Limb (tissue), 2 donors: ENCODE measurements around the gene UROD.

Experiments
- DNase-seq, 2 donors: peaks; one replicate each; pipeline ENCODE4 v3.0.0-alpha.2; 2016; ENCODE audit errors: extremely low spot score in 2 of 2

UROD gene

GRCh38 chr1:45008516-45008915, 3.5 kb upstream of the UROD start:
- no peak for DNase-seq

DNA sequence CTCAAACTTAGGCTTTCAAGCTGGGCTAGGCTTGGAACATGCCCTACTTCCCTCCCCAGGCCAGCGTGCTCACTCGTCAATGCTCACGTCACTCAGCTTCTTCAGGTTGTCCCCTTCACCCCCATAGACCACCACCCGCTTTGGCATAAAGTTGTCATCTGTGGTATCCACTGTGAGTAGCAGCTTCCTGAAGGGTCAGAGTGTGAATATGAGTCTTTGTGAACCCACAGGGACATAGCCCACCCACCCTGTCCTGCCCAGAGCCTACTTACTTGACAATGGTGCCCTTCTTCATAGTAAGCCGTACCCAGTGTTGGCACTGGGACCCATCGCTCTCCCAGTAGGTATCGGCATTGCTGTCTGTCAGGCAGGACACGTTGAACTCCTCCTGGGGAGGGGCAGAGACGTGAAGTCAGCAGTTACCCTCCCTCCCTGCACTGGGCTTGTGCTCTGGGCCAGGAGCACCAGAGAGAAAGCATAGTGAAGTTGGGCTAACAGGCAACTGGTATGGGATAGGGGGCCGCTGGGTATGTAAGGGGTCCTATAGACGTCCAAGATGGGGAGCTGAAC, 2.7 kb upstream of the UROD start:
- no peak for DNase-seq

- DNase-seq, result no peak
These were observed 1.8 kb upstream of the UROD start for GRCh38 chr1:45009956-45010854.

- DNase-seq, result peak; percentile 82 to 83
These were observed 921 bp upstream of the UROD start, which contains the start of gene HECTD3 for GRCh38 chr1:45010855-45011811. Gene HECTD3 (minus strand): TSS chr1:45011324. CDS start chr1:45011257, 67 bp downstream.

- DNase-seq, result peak; percentile 34 to 76
These were observed 705 bp downstream of the UROD start for GRCh38 chr1:45012639-45013278.

DNA sequence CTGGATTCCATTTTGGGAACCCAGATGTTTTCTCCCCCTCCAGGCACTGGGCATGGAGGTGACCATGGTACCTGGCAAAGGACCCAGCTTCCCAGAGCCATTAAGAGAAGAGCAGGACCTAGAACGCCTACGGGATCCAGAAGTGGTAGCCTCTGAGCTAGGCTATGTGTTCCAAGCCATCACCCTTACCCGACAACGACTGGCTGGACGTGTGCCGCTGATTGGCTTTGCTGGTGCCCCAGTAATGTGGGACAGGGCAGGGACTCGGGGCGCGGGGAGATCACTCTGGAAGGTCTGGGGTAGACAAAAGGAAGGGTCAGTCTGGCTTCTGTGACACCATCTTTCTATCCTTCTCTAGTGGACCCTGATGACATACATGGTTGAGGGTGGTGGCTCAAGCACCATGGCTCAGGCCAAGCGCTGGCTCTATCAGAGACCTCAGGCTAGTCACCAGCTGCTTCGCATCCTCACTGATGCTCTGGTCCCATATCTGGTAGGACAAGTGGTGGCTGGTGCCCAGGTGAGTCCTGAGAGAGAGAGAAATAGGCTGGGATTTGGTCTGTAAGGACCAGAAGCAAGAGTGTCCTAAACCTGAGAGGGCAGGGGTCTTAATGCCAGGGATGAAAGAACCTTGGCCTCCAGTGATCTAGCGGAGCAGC, 1.6 kb downstream of the UROD start:
- DNase-seq, result no peak

GRCh38 chr1:45014321-45015028, 2.4 kb downstream of the UROD start:
- DNase-seq, result peak; percentile 86 to 88

DNA sequence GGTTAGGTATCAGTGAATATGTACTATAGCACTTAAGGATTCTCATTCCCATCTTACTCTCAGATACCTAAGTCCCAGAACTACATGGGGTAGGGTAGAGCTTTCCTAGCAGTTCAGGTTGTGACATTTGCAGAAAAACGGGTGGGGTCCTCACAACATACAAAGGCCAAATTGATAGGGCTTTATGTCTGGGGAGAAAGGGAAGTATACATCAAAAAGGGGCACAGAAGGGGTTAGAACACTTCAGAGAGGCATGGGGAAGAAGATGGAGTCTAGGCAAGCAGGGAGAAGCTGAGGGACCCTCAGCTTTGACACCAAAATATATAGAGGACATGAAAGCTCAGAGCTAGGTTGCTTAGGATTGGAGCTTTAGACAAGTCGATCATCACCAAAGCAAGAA, 3.6 kb downstream of the UROD start:
- no peak for DNase-seq

DNA sequence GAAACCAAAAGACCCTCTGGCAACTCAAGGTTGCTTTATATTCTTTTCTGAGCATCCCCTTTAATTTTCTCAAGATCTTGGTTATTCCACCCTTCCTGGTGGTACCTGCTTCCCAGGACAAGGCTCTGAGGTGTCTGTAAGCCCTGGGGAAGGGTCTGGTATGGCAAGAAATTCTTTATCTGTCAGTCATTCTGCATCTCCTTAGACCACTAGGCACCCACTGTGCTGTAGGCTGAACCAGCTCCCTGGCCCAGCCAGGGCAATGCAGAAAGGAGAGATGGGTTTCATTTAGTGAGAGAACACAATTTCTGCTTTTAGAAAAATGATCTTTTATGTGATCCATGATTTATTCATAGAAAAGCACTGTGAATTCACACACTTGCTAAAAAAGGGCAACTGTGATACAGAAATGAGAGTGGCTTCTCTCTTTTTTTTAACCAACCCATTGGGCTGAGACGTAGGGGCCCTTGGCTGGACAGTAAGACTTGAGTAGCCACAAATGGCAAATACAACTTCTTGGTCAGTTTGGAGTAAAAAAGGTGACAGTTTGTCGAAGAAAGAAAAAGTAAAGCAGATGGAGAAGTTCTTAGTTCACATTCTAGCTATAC, 4.1 kb downstream of the UROD start:
- DNase-seq, result no peak

- no peak for DNase-seq
These were observed 4.7 kb downstream of the UROD start for GRCh38 chr1:45016767-45017166.

DNA sequence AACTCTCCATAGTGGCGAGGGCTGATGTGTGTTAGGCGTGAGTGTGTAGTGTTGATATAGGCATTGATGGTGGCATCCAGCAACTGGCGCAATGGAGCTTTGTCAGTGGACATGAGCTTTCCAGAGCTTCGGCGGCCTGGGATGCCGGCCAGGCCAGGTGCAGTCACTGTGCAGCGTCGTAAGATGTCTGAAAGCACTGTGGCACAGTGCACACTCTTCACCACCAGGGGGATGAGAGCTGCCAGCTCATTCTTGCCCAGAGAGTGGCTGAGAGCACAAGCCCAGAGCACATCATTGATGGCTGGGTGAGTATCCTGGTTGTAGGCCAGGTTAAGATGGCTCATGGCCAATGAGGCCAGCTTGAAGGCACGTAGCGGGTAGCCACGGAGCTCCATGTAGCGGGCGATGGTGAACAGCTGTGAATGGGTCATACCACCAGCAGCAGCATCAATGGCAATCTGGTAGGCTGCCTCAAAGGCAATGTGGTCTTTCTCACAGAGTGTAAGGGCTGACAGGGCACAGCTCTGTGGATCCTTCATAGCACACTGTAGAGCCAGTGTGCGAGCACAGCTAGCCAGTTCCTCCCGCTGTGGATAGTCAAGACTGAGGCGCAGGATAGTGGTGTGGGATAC, 6.7 kb downstream of the UROD start:
- peak in 1 of 2 donors; percentile 47 for DNase-seq

DNA sequence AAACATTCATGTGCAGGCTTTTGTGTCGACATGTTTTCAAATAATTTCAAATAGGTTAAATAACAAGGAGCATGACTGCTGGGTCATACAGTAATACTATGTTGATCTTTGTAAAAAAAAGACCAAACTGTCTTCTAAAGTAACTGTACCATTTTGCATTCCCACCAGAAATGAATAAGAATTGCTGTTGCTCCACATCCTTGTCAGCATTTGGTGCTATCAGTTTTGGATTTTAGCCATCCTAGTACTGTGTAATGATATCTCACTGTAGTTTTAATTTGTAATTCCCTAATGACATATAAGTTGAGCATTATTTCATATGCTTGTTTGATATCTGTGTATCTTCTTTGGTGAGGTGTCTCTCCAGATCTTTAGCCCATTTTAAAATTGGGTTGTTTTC, 11.6 kb downstream of the UROD start:
- no peak for DNase-seq

DNA sequence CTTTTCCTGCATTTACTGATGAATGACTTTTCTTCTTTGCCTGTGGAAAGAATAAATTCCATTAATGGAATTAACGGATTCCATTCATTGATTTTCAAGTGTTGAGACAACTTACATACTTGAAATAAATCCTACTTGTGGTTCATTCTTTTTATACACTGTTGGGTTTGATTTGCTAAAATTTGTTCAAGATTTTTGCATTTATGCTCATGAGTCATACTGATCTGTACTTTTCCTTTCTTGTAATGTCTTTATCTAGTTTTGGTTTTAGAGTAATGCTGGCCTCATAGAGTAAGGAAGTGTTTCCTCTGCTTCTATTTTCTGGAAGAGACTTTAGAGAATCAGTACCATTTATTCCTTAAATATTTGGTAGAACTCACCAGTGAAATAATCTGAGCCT, 14.4 kb downstream of the UROD start:
- DNase-seq, result no peak

DNA sequence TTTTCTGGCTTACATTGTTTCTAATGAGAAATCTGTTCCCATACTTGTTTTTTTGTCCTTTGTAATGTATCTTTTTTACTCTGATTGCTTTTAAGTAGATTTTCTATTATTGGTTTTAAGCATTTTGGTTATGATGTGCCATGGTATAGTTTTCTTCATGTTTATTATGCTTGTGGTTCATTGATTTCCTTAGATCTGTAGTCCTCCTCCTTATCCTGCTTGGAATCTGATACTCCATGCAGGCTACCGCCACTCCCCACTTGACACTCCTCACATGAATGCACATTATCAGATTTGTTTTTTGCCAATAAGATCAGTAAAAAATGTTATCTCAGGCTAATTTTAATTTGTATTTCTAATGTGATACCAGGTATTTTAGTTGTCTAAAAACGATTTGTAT, 20.8 kb downstream of the UROD start:
- no peak for DNase-seq

- no peak for DNase-seq
These were observed 21.3 kb downstream of the UROD start for GRCh38 chr1:45033356-45033755.

- no peak for DNase-seq
These were observed 23.7 kb downstream of the UROD start for GRCh38 chr1:45035631-45036301.

DNA sequence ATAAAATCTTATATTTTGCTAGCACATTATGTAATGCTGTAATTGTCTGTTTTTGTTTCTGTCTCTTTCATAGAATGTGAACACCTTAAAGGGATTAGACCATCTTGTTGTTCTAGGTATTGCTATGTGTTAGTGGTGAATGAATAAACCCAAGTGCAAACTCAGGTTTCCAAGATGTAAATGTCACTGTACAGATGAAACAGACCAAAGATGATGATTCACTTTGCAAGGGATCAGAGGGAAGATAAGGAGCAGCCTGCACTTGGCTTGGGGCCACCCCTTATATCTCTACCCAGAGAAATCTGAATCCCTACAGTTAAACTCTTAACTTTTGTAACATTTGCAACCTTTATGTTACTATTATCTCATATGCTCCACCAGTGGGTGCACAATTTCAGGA, 25.4 kb downstream of the UROD start:
- no peak for DNase-seq

GRCh38 chr1:45038240-45038639, 26.2 kb downstream of the UROD start:
- no peak for DNase-seq
